Dedifferentiated amniotic fluid mesenchymal stem cell (primary cell): ENCODE data around the gene EHD1.
"Not testable (repeated sequence)": the region's sequence is repeated elsewhere in the genome, so short reads cannot be mapped to it uniquely, and the experiment has no call there.

Experiments used
- DNase-seq: peaks from one replicate; pipeline ENCODE4 v3.0.0-alpha.2; 2016; ENCODE audit errors: extremely low spot score

EHD1 gene

GRCh38 chr11:64826578-64827450, 51.6 kb downstream of the EHD1 start:
- no peak for DNase-seq

GRCh38 chr11:64826062-64826461, 52.4 kb downstream of the EHD1 start:
- DNase-seq = no peak

DNA sequence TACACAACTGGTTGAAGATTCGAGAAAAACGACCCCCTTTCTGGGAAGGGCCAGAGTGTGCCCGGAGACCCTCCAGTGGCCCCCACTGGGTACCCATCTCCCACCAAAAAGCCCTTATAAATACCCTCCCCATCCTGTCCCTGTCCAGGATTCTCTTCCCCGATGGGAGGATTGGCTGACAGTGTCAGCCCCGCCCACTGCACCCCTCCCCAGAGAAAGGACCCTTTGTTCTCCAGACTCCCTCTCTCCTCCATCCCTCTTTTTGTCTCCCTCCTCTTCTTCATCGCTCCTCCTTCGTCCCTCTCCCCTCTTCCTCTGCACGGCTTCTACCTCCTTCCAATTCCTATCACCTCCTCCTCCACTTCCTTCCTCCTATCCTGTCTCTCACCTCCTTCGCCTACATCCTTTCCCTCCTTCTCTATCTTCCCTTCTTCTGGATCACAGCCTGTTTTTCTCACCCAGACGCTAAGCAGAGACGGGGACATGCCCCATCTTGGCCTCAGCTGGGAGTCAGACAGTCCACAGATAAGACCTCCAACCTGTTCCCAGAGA, 54.8 kb downstream of the EHD1 start:
- no peak for DNase-seq

DNA sequence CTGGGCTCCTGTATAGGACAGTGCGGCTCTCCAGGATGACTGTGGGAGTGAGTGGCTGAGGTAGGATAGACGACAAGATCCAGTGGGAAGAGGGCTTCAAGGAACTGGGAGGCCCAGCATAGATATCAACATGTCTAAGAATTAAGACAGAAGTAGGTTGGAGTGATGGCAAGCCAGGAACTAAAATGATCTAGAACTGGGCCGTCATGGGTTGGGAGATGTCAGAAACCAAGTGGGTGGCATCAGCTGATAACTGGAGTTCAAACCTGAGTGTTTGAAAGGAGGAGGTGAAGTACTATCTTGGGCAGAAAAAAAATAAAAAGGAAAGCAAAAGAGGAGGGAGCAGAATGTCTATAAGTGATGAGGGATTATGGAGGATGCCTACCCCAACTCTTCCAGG, 60.9 kb downstream of the EHD1 start:
- no peak for DNase-seq

- DNase-seq = not testable (repeated sequence)
Measured at GRCh38 chr11:64815433-64815832, 63.0 kb downstream of the EHD1 start.

GRCh38 chr11:64814712-64815187, 63.7 kb downstream of the EHD1 start:
- no peak for DNase-seq

DNA sequence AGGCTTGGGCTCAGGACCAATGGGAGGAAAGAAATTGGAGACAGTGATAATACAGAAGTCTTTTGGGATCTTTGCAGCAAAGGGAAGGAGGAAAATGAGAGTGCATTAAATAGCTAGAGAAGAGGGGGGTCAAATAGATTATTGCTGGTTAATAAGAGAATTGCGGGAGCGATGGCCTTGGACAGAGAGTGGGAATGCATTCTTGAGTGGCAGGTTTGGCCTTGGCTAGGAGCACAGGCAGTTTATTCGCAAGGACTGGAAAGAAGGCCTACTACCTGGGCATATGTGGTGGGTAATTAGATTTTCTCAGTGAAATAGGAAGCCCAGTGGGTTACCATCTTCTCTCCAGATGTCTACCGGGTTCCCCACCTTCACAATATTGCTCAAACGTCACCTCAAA, 64.6 kb downstream of the EHD1 start:
- no peak for DNase-seq

DNA sequence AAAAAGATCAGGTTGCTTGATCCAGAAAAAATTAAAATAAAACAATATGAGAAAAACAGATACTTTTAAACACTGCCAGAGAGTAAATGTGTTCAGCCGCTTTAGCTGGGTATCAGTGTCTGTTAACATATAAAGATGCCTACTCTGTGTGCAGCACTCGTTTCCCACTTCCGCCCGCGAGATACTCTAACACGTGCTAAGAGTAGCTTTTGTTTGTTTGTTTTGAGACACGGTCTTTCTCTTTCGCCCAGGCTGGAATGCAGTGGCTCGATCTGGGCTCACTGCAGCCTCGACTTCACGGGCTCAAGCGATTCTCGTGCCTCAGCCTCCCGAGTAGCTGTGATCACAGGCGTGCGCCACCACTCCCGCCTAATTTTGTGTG, 67.5 kb downstream of the EHD1 start:
- peak; percentile 14 for DNase-seq

DNA sequence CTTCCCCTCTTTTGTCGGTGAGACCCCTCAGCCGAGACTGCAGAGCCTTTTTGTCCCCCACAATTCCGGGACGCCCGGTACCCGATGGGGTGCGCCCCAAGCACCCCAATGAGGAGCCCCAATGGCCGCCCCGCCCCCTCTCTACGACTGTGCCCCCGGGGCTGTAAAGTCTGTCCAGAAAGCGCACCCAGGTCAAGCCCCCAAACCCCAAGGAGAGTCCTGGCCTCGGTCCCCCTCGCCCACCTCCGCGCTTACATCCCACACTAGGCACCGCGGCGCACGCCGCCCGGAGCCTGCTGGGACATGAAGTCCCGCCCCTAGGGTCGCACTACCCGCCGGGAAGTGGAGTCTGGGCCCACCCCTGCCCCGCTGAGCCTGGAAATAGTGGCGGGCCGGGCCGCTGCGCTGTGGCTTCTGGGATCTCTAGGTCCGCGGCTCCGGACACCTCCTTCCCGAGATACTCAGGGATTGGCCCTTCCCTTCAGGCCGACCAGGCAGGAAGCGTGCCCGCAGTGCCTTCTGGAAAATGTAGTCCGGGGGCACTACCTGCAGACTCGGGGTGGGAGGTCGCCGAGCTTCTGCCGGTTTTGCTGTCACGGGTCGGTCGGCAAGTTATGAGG, 68.0 kb downstream of the EHD1 start, which contains the start of gene MEN1:
Gene MEN1, minus strand, starts transcription at position 281 of the 620 bp plus-strand sequence. CDS start 442 bp downstream, outside the sequence.
- DNase-seq = peak; percentile 91

DNA sequence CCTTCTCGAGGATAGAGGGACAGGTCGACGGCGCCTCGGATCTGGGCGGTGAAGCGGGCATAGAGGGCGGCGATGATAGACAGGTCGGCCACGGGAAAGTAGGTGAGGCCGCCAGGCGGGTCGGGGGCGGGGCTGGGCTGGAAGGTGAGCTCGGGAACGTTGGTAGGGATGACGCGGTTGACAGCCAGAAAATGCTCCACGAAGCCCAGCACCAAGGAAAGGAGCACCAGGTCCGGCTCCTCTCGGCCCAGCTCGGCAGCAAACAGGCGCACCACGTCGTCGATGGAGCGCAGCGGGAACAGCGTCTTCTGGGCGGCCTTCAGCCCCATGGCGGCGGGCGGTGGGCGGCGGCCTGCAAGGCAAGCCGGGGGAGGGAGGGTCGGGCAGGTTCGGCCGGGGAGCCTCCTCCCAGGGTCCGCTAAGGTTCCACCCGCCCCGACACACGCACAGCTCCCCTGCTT, 68.6 kb downstream of the EHD1 start:
- no peak for DNase-seq

DNA sequence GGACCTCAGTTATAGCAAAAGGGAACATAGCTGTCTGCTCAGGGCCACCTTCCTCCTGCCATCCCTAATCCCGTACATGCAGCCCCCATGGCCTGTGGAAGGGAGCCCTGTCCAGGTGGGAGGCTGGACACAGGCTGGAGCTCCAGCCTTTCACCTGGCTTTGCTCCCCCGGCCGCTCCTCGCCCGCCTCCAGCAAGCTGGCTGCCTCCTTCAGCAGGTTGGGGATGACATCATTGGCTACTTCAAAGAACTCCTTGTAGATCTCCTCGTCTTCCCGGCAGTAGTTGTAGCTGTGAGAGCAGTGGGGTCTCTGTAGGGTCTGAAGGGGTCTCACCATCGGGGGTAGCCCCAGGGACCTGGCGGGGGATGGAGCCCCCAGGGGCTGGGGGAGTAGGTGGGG, 72.9 kb downstream of the EHD1 start:
- no peak for DNase-seq

- no peak for DNase-seq
Measured at GRCh38 chr11:64804346-64805210, 73.8 kb downstream of the EHD1 start.

- DNase-seq = no peak
Measured at GRCh38 chr11:64803846-64804345, 74.5 kb downstream of the EHD1 start.

DNA sequence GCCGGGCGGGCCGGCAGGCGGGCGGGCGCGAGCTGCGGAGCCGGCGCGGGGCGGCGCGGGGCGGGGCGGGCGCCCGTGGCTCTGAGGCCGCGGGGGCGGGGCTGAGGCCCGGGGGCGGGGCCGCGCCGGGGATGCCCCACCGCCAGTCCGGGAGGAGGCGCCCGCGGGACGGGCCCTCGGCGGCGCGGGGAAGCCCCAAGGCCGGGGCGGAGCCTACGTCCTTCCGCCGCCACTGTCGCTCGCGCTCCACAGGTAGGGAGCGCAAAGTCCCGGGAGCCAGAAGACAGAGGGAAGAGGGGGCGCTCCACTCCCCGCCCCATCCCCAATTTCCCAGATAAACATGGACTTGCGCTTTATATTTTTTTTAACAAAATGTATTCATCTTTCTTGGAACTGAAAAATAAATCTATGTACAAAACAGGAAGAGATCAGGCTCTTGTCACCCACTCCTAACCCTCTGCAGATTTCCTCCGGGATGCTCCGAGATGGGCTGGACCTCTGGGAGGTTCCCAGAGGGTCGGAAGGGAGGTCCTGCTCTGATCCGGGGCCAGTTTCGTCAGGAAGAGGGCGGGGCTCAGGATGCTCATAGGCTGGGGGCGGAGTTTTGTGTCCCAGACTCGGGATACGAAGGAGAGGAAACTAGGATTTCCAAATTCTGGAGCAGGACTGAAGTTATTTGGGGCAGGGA, 75.1 kb downstream of the EHD1 start, which contains the start of gene MAP4K2:
Gene MAP4K2, minus strand, starts transcription at position 57 of the 688 bp plus-strand sequence. CDS start 65 bp downstream, outside the sequence.
- peak; percentile 83 for DNase-seq

DNA sequence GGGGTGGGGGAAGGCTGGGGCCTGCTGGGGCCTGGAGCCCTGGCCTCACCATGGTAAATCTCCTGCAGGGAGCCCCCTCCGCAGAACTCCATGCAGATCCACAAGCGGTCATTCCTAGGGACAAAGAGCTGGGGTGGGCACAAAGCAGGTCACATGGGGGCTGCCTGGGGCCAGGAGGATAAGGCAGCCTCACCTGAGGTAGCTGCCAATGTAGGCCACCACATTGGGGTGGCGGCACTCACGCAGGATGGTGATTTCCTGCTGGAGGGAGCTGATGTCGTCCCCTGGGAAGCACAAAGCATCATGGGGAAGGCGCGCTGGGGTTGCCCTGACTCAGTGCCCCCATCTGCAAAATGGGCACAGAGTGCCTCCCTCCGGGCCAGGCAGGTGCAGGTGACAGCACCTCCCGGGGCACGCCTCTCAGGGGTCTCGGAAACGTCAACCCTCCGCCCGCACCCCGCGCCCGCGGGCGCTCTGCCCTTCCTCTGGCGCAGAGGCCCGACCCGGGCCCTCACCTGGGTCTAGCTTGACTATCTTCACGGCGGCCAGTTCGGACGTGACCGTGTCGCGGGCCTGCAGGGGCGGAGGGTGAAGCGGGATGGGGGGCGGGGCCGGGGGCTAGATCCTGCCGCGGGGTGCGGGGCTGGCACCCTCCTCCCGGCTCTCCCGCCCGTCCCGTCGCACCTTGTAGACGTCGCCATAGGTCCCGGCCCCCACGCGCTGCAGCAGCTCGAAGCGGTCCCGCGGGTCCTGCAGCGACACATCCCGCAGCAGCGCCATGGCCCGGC, 75.9 kb downstream of the EHD1 start:
- no peak for DNase-seq
